ENCODE measurements around the gene SH3D21. TPM values are rescaled to one million over a fixed set of nuclear protein-coding genes. Genes with fewer than 3 reads are reported as not detected.

The SH3D21 gene
- total RNA-seq, 1 experiment from 2014 or later = 18.3 TPM

DNA sequence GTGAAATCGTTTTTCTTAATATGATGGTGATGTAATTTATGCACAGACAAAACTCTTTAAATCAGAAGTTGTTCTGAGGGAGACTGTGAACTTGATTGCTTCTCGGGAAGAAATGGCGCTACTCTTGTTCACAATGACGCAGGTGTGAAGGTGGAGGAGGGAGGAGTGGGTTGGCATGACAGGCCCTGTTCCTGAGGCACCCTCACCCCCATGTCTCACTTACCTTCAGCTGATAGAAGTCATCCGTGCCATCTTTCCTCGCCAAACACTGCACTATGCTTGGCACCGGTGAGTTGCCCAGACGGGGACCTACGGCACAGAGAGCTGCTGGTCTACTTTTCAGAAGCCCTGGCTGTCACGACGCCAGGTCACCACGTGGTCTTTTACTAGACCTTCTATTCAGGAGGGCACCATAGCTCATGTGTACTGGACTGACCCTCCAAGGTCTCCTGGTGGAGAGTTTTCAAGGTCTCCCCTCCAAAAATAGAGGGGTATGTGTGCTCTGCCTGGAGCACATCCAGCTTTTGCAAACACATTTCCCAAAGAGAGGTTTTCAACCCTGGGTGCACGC lies 52.4 kb downstream of the SH3D21 start:
- Histone ChIP-seq H3K14ac (ENCODE audit: insufficient read depth, low read length) (no peak overlapping the region; the same call in 1 of the 2 replicates), H2AFZ (ENCODE audit: low read length) (no peak overlapping the region), H3K27ac (ENCODE audit: insufficient read length, low read depth, low read length) (no peak overlapping the region), H3K79me2 (ENCODE audit: insufficient read depth, low read length) (no peaks in the 10 kb centered on the region), H2BK120ac (ENCODE audit: low read depth, low read length, poor library complexity, severe bottlenecking) (no peak overlapping the region), H3K4ac (ENCODE audit: low read depth, low read length) (no peak overlapping the region), H4K8ac (replicated peaks; ENCODE audit: insufficient read length, low read depth, low read length) (no peak overlapping the region), H3K9ac (ENCODE audit: extremely low read depth, insufficient read length, low read length) (no peak overlapping the region), H4K20me1 (ENCODE audit: control insufficient read depth, insufficient read depth, insufficient read length) (no peaks in the 10 kb centered on the region), H2BK12ac (ENCODE audit: insufficient read length, low read depth, low read length) (no peak overlapping the region), H2AK5ac (ENCODE audit: insufficient read length, low read length) (no peak overlapping the region), H3K4me2 (ENCODE audit: insufficient read depth, insufficient read length, low read length) (no peak overlapping the region), H3K56ac (ENCODE audit: insufficient read length, low read depth, low read length) (no peak overlapping the region), H3K79me1 (ENCODE audit: insufficient read depth, low read depth, low read length, poor library complexity, severe bottlenecking) (no peaks in the 10 kb centered on the region), H2BK15ac (ENCODE audit: low read depth, low read length) (no peak overlapping the region), H3T11ph (ENCODE audit: low read length) (no peak overlapping the region), H4K5ac (ENCODE audit: insufficient read length, low read depth, low read length) (no peak overlapping the region), H4K91ac (ENCODE audit: insufficient read length, low read depth, low read length) (no peak overlapping the region), H3K18ac (ENCODE audit: insufficient read length, low read depth, low read length) (no peak overlapping the region), H3K23ac (ENCODE audit: insufficient read length, low read depth, low read length) (no peak overlapping the region), H2BK5ac (ENCODE audit: insufficient read length, low read length) (no peak overlapping the region), H3K23me2 (ENCODE audit: insufficient read length, low read depth, low read length, poor library complexity, severe bottlenecking) (no peaks in the 10 kb centered on the region), H3K9me3 (ENCODE audit: control insufficient read depth, low read depth, low read length) (no peaks in the 10 kb centered on the region), H3K27me3 (ENCODE audit: insufficient read depth, low read length) (no peaks in the 10 kb centered on the region), H3K4me1 (ENCODE audit: insufficient read depth, low read length) (no peaks in the 10 kb centered on the region), H2BK20ac (ENCODE audit: low read depth, low read length, poor library complexity, severe bottlenecking) (no peak overlapping the region)
- WGBS (ENCODE audit: extremely low coverage, insufficient read length, low lambda C conversion rate) = no CpG with 5 or more reads among the region's 13 CpGs
- TF ChIP-seq, protein P1, sequence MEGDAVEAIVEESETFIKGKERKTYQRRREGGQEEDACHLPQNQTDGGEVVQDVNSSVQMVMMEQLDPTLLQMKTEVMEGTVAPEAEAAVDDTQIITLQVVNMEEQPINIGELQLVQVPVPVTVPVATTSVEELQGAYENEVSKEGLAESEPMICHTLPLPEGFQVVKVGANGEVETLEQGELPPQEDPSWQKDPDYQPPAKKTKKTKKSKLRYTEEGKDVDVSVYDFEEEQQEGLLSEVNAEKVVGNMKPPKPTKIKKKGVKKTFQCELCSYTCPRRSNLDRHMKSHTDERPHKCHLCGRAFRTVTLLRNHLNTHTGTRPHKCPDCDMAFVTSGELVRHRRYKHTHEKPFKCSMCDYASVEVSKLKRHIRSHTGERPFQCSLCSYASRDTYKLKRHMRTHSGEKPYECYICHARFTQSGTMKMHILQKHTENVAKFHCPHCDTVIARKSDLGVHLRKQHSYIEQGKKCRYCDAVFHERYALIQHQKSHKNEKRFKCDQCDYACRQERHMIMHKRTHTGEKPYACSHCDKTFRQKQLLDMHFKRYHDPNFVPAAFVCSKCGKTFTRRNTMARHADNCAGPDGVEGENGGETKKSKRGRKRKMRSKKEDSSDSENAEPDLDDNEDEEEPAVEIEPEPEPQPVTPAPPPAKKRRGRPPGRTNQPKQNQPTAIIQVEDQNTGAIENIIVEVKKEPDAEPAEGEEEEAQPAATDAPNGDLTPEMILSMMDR (conservative IDR thresholded peaks at IDR 0.05) = no peak
- Mint-ChIP-seq H3K27ac (no peak overlapping the region; a peak in 1 of 7 replicates), H3K4me1 (no peaks in the 10 kb centered on the region), H3K27me3 (ENCODE audit: low read depth) (no peaks in the 10 kb centered on the region), H3K4me3 (no peak overlapping the region), H3K9me3 (no peaks in the 10 kb centered on the region), H3K36me3 (ENCODE audit: insufficient read depth in 1 of 3, low read depth in 3 of 3) (peaks cover 12 to 53% (median 40%) of the 10 kb centered on the region in 3 experiments)
- DNase-seq = no peak

Measured in H9 (cell line).